ENCODE measurements around the gene DYNC2LI1.

DNA sequence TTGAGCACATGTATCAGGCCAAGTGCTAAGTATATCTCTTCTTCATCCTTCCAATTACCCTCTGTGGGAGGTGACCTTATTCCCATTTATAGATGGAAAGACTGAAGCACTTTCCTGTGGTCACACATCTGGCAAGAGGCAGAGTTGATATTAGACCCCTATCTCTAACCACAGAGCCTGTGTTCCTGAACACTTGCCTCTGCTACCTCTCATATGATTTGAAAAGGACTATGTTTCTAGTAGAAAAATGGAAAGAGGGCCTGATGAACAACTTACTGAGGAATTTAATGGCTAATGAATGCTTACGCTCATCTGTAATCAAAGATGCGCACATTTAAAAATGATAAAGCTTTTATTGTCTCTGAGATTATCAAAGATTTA lies 46.2 kb upstream of the DYNC2LI1 start:
- no peak for TF ChIP-seq CTCF (IDR thresholded peaks at IDR 0.05)
- no peak for TF ChIP-seq POLR2A (IDR thresholded peaks at IDR 0.05)
- no peak for TF ChIP-seq EP300 (IDR thresholded peaks at IDR 0.05)

All from tibial nerve (tissue), 4 donors.